Brain microvascular endothelial cell (primary cell): Measurements from ENCODE around the gene MTCL3.
"Not testable (repeated sequence)": the region's sequence is repeated elsewhere in the genome, so short reads cannot be mapped to it uniquely, and the experiment has no call there.

ENCODE experiments used
- DNase-seq: peaks from one replicate; pipeline ENCODE4 v3.0.0-alpha.2; 2020
- H3K27ac ChIP-seq: fragments of 250-450 bp; sonication (Bioruptor Pico); 2 replicates; pipeline ENCODE4 v1.5.1; 2020; ENCODE audit warnings: mild to moderate bottlenecking, moderate library complexity
- H3K27me3 ChIP-seq: fragments of 250-450 bp; sonication (Bioruptor Pico); replicated peaks from 2 replicates; pipeline ENCODE4 v1.5.1; 2020; ENCODE audit warnings: mild to moderate bottlenecking
- H3K36me3 ChIP-seq: fragments of 250-450 bp; sonication (Bioruptor Pico); replicated peaks from 2 replicates; pipeline ENCODE4 v1.5.1; 2020; ENCODE audit warnings: mild to moderate bottlenecking
- H3K4me3 ChIP-seq: 2 replicates; pipeline ENCODE4 v1.5.1; 2011; ENCODE audit warnings: low read depth, mild to moderate bottlenecking, control low read depth, low read length, moderate library complexity
- CTCF ChIP-seq: IDR thresholded peaks from 2 replicates; pipeline ENCODE4 v1.5.1; 2011; ENCODE audit warnings: low read depth, mild to moderate bottlenecking, moderate library complexity, low read length, control low read depth, inconsistent platforms; ENCODE audit errors: missing control alignments
- in situ Hi-C: cut with HindIII; loops from 2 replicates; pipeline ENCODE4 v1.10.0; 2017; ENCODE audit warnings: low sequenced_read_pairs, low pct_ligation_motif_present

Gene MTCL3

GRCh38 chr6:127439718-127440117, 79.4 kb downstream of the MTCL3 start:
- no peak overlapping the region for H3K4me3 ChIP-seq
- H3K36me3 ChIP-seq: no peaks in the 10 kb centered on the region
- no peak for TF ChIP-seq CTCF
- no peak overlapping the region for H3K27ac ChIP-seq
- in situ Hi-C loops: no loop called here
- DNase-seq: no peak
- no peaks in the 10 kb centered on the region for H3K27me3 ChIP-seq

- Histone ChIP-seq H3K4me3 (no peak overlapping the region), H3K27ac (no peak overlapping the region), H3K27me3 (no peaks in the 10 kb centered on the region), H3K36me3 (no peaks in the 10 kb centered on the region)
- in situ Hi-C loops: no loop called here
- TF ChIP-seq CTCF: no peak
- DNase-seq: no peak
Observed at GRCh38 chr6:127436578-127437110, 82.5 kb downstream of the MTCL3 start.

- H3K27ac ChIP-seq: no peak overlapping the region
- no peaks in the 10 kb centered on the region for H3K36me3 ChIP-seq
- in situ Hi-C loops: no loop called here
- no peak for DNase-seq
- no peak for TF ChIP-seq CTCF
- H3K4me3 ChIP-seq: no peak overlapping the region
- H3K27me3 ChIP-seq: no peaks in the 10 kb centered on the region
Observed at GRCh38 chr6:127435626-127436220, 83.4 kb downstream of the MTCL3 start.

GRCh38 chr6:127434651-127435050, 84.5 kb downstream of the MTCL3 start:
- in situ Hi-C loops: no loop called here
- Histone ChIP-seq H3K4me3 (no peak overlapping the region), H3K27me3 (no peaks in the 10 kb centered on the region), H3K36me3 (no peaks in the 10 kb centered on the region), H3K27ac (no peak overlapping the region)
- DNase-seq: no peak
- TF ChIP-seq CTCF: no peak

GRCh38 chr6:127428562-127428961, 90.6 kb downstream of the MTCL3 start:
- in situ Hi-C loops, H3K4me3 ChIP-seq, H3K36me3 ChIP-seq, DNase-seq, H3K27me3 ChIP-seq, H3K27ac ChIP-seq: not testable (repeated sequence)

GRCh38 chr6:127423921-127424320, 95.2 kb downstream of the MTCL3 start:
- no peak for TF ChIP-seq CTCF
- no peak for DNase-seq
- Histone ChIP-seq H3K36me3 (no peaks in the 10 kb centered on the region), H3K27ac (no peak overlapping the region), H3K27me3 (no peaks in the 10 kb centered on the region), H3K4me3 (no peak overlapping the region)
- in situ Hi-C loops: no loop called here
